Endothelial cell of umbilical vein (primary cell): ENCODE data around the gene MOB1B. TPM values are rescaled to one million over a fixed set of nuclear protein-coding genes. Genes with fewer than 3 reads are reported as not detected.

Source experiments
- BruUV-seq: library from RNA; stranded (reverse); fragments of 400-500 nt; replicated peaks from 2 replicates; lab custom pipeline; 2021; lab: Mats Ljungman, UMichigan
- CTCF ChIA-PET: fragments of 300-600, 350-600 bp; sonication (Branson Sonifier 250); formaldehyde crosslinking; loops from one replicate; lab custom pipeline; 2021; ENCODE audit warnings: antibody characterized with exemption, inconsistent platforms; lab: Charles Lee
- POLR2A ChIA-PET: fragments of 300-600, 350-600 bp; sonication (Branson Sonifier 250); formaldehyde crosslinking; loops from one replicate; lab custom pipeline; 2021; ENCODE audit warnings: antibody characterized with exemption, inconsistent platforms; lab: Charles Lee
- DNase-seq: peaks from one replicate; pipeline ENCODE4 v3.0.0-alpha.2; 2011; ENCODE audit warnings: low read depth, low spot score
- FAIRE-seq: peaks from 2 replicates; lab custom pipeline; 2011; peaks lifted over from hg19 to GRCh38; lab: Jason Lieb, UNC
- H2AFZ ChIP-seq: 2 replicates; pipeline ENCODE4 v1.6.0; 2012; ENCODE audit warnings: low read depth, low read length, control low read depth, inconsistent platforms
- H3K27ac ChIP-seq: 2 replicates; pipeline ENCODE4 v1.5.1; 2011; ENCODE audit warnings: low read depth, mild to moderate bottlenecking, control low read depth, low read length, moderate library complexity; ENCODE audit not compliant: insufficient read depth
- H3K27me3 ChIP-seq, 2 experiments: 2 replicates each; pipeline versions ENCODE4 v1.6.0 to v1.6.1; 2011; ENCODE audit warnings: low read length in 2 of 2, mixed read lengths in 1 of 2; ENCODE audit not compliant: control insufficient read depth in 2 of 2, insufficient read depth in 2 of 2
- H3K36me3 ChIP-seq, 2 experiments: 2 replicates in 1 of 2; 3 replicates in 1 of 2; pipeline ENCODE4 v1.5.1; 2011; ENCODE audit warnings: low read length in 2 of 2, mild to moderate bottlenecking in 1 of 2, moderate library complexity in 1 of 2; ENCODE audit not compliant: control insufficient read depth in 2 of 2, insufficient read depth in 2 of 2; ENCODE audit errors: extremely low read depth in 1 of 2
- H3K4me1 ChIP-seq: 3 replicates; pipeline ENCODE4 v1.5.1; 2011; ENCODE audit warnings: mild to moderate bottlenecking, low read length; ENCODE audit not compliant: control insufficient read depth, insufficient read depth; ENCODE audit errors: extremely low read depth
- H3K4me2 ChIP-seq: 2 replicates; pipeline ENCODE4 v1.6.1; 2011; ENCODE audit warnings: low read length, control low read depth, mixed read lengths; ENCODE audit not compliant: insufficient read depth
- H3K4me3 ChIP-seq, 3 experiments: fragments of 200-600 bp in 1 of 3; sonication (generic), shearing (Covaris generic) in 1 of 3; replicated peaks in 1 of 3; 2 replicates each; pipeline ENCODE4 v1.5.1; 2011 to 2016; ENCODE audit warnings: control low read depth in 3 of 3, low read length in 3 of 3, mild to moderate bottlenecking in 2 of 3, inconsistent platforms in 1 of 3, low read depth in 1 of 3, moderate library complexity in 1 of 3; ENCODE audit not compliant: insufficient read depth in 1 of 3
- H3K79me2 ChIP-seq: 2 replicates; pipeline ENCODE4 v1.6.0; 2012; ENCODE audit warnings: low read length, inconsistent platforms; ENCODE audit not compliant: control insufficient read depth, insufficient read depth
- H3K9ac ChIP-seq: replicated peaks from 2 replicates; pipeline ENCODE3; 2011; ENCODE audit warnings: low read length, control low read depth; ENCODE audit not compliant: insufficient read depth; ENCODE audit errors: extremely low read depth
- H3K9me1 ChIP-seq: replicated peaks from 3 replicates; pipeline ENCODE4 v1.6.0; 2011; ENCODE audit warnings: mild to moderate bottlenecking, low read length; ENCODE audit not compliant: control insufficient read depth, insufficient read depth; ENCODE audit errors: extremely low read depth
- H3K9me3 ChIP-seq: replicated peaks from 2 replicates; pipeline ENCODE4 v1.5.1; 2012; ENCODE audit warnings: low read length, inconsistent platforms; ENCODE audit not compliant: control insufficient read depth, insufficient read depth
- H4K20me1 ChIP-seq: replicated peaks from 2 replicates; pipeline ENCODE3; 2011; ENCODE audit warnings: mild to moderate bottlenecking, low read length; ENCODE audit not compliant: control insufficient read depth, insufficient read depth; ENCODE audit errors: extremely low read depth
- EZH2 ChIP-seq: IDR thresholded peaks from 2 replicates; pipeline ENCODE4 v1.6.1; 2012; ENCODE audit warnings: borderline replicate concordance, low read depth, mild to moderate bottlenecking, moderate library complexity, low read length, inconsistent platforms; ENCODE audit not compliant: severe bottlenecking
- FOS ChIP-seq: IDR thresholded peaks from 2 replicates; pipeline ENCODE4 v1.6.1; 2011; ENCODE audit warnings: mild to moderate bottlenecking, low read length, moderate library complexity, borderline replicate concordance; ENCODE audit not compliant: insufficient read depth
- GATA2 ChIP-seq: IDR thresholded peaks from 2 replicates; pipeline ENCODE4 v1.7.0; 2011; ENCODE audit warnings: low read depth, mild to moderate bottlenecking, moderate library complexity, mixed read lengths, low read length; ENCODE audit not compliant: insufficient read length, insufficient read depth
- JUN ChIP-seq: IDR thresholded peaks from 2 replicates; pipeline ENCODE4 v1.6.1; 2011; ENCODE audit warnings: borderline replicate concordance, low read depth; ENCODE audit not compliant: insufficient read length, insufficient read depth
- MAX ChIP-seq: IDR thresholded peaks from 2 replicates; pipeline ENCODE4 v1.6.1; 2011; ENCODE audit not compliant: insufficient read depth, insufficient read length
- MYC ChIP-seq: IDR thresholded peaks from one replicate; pipeline ENCODE4 v1.6.1; 2011; ENCODE audit warnings: mild to moderate bottlenecking, low read depth, low read length
- POLR2A ChIP-seq: IDR thresholded peaks from 2 replicates; pipeline ENCODE4 v1.6.1; 2012; ENCODE audit warnings: low read depth, mild to moderate bottlenecking, control low read depth, low read length
- POLR2AphosphoS5 ChIP-seq: IDR thresholded peaks from 2 replicates; pipeline ENCODE4 v1.6.1; 2012; ENCODE audit warnings: low read depth, mild to moderate bottlenecking, control low read depth, low read length, moderate library complexity; ENCODE audit not compliant: insufficient read depth
- dilution Hi-C: fragments of 300-500 bp; cut with MboI; formaldehyde crosslinking; loops from one replicate; pipeline ENCODE4 v1.15.0; 2019; ENCODE audit warnings: low sequenced_read_pairs; ENCODE audit not compliant: extremely low pct_ligation_motif_present
- intact Hi-C: fragments of 100-400 bp; cut with micrococcal nuclease; formaldehyde crosslinking; loops from one replicate; pipeline ENCODE4 v1.10.0; 2022
- polyA plus RNA-seq, 4 experiments: library from polyadenylated mRNA; depleted of rRNA in 3 of 4; stranded (reverse) in 3 of 4; unstranded in 1 of 4; fragments of >200 nt; gene quantifications; 2 replicates each; pipeline versions ENCODE4 v1.2.1 to v1.2.3, GENCODE V29; 2011 to 2012; ENCODE audit warnings: missing spikeins in 1 of 4
- total RNA-seq: library from RNA; stranded (reverse); gene quantifications from 2 replicates; pipeline ENCODE4 v1.2.3, GENCODE V29; 2021
- TF ChIP-seq, protein P1 (sequence below), 2 donors: IDR thresholded peaks; 1 replicate in 1 of 2; 2 replicates in 1 of 2; pipeline ENCODE4 v1.5.1; 2011; ENCODE audit warnings: low read length in 2 of 2, mild to moderate bottlenecking in 2 of 2, moderate library complexity in 2 of 2, control low read depth in 1 of 2, inconsistent platforms in 1 of 2, low read depth in 1 of 2; ENCODE audit not compliant: insufficient read depth in 1 of 2; ENCODE audit errors: extremely low read depth in 1 of 2

The MOB1B gene
- total and polyA plus RNA-seq, 2 donors (not counting 3 experiments of a cell fraction or from before 2014, with no cell fraction given), result 4.3 to 23.9 TPM

DNA sequence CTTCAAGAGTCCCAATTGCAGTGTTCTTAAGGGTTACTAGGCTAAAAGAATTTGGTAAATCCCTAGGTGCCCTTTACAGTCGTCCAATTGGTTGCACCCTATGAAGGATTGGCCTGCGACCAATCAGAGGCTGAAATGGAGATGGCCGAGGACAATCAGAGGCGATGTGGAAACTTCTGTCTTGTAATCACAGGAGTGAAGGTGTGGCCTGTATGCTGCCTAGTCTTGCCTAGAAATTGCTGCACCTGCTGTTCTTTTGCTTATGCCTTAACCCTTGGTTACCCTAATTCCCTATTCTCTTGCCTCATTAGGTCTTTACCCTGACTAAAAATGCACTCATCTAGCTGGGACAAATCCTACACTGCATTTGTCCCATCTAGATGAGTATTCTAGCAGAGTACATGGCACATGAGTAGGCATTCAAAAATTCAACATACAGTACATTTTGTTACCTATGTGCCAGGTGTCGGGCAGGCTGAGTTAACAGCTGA, 90.3 kb downstream of the MOB1B start:
- no peak for TF ChIP-seq POLR2A
- TF ChIP-seq MAX, result no peak
- intact Hi-C loops, result loop anchor here (2.0 kb wide), 1 partner anchor 90 kb away; the partner anchor contains the start of gene MOB1B
- no peak for DNase-seq
- no peaks in the 10 kb centered on the region for H3K9me1 ChIP-seq
- no TSS peak for BruUV-seq
- H3K79me2 ChIP-seq, result peaks cover 37% of the 10 kb centered on the region
- FAIRE-seq, result no peak
- no peak overlapping the region for H2AFZ ChIP-seq
- H3K9ac ChIP-seq, result no peak overlapping the region
- POLR2A ChIA-PET, result no interaction called here
- dilution Hi-C loops, result no loop called here
- H3K4me1 ChIP-seq, result peaks cover 14% of the 10 kb centered on the region
- H3K4me2 ChIP-seq, result peak overlapping the region; percentile 88
- no peaks in the 10 kb centered on the region for H3K27me3 ChIP-seq
- no peak overlapping the region for H3K27ac ChIP-seq
- no peaks in the 10 kb centered on the region for H3K36me3 ChIP-seq
- peak overlapping the region in 2 of 3 experiments; percentile 91 to 92 for H3K4me3 ChIP-seq
- no peaks in the 10 kb centered on the region for H4K20me1 ChIP-seq
- H3K9me3 ChIP-seq, result no peaks in the 10 kb centered on the region
- CTCF ChIA-PET, result interaction anchor here (1.6 to 7.8 kb wide), 2 partner anchors 15 to 288 kb away, joined by 7 to 97 read pairs; no protein-coding TSS in a partner anchor

DNA sequence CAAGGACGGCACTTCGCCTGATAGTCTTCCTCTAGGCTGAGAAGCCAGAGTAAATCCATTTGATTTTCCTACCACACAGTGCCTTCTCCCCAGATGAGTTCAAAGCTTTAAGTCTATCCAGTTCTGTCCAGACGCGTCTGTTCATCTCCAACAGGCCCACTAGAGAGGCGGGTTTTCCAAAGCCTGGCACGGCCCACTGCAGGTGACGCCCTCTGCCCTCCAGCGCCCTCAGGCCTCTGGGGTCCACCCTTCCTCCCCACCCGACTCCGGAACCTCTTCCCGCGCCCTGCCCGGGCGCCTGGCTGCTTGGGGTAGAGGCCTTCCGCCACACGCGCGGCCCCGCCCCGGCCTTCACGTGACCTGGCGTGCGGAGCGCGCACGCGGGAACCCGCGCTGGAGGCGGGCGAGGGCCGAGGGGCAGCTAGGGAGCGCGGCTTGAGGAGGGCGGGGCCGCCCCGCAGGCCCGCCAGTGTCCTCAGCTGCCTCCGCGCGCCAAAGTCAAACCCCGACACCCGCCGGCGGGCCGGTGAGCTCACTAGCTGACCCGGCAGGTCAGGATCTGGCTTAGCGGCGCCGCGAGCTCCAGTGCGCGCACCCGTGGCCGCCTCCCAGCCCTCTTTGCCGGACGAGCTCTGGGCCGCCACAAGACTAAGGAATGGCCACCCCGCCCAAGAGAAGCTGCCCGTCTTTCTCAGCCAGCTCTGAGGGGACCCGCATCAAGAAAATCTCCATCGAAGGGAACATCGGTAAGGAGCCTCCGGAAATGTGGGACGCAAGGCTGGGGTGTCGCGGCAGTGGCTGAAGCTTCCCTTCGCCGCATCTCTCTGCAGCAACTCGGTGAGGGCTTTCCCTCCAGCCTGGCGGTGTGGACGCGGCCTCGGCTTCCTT, 91.3 kb downstream of the MOB1B start, which contains the start of gene DCK:
Gene DCK, plus strand, starts transcription at position 469 of the 888 bp plus-strand sequence. Its CDS starts 187 bp downstream, at position 656.
- Histone ChIP-seq H4K20me1 (no peaks in the 10 kb centered on the region), H3K4me1 (peaks cover 14% of the 10 kb centered on the region), H3K9ac (peak within 1 kb of the TSS; percentile 93), H3K9me3 (no peaks in the 10 kb centered on the region), H3K27ac (peak within 1 kb of the TSS; percentile 65), H3K4me2 (peak within 1 kb of the TSS; percentile 88), H3K9me1 (no peaks in the 10 kb centered on the region), H3K36me3 (peaks cover 0 to 3% of the 10 kb centered on the region in 2 experiments), H3K79me2 (peaks cover 43% of the 10 kb centered on the region), H2AFZ (peak within 1 kb of the TSS; percentile 97), H3K4me3 (peak within 1 kb of the TSS; percentile 91 to 92 (median 91)), H3K27me3 (no peaks in the 10 kb centered on the region)
- peak; percentile 79 for FAIRE-seq
- no TSS peak for BruUV-seq
- dilution Hi-C loops, result no loop called here
- intact Hi-C loops, result loop anchor here (1.0 to 2.0 kb wide), 4 partner anchors 15 to 305 kb away; partner anchors contain the start of genes MOB1B and UTP3
- TF ChIP-seq EZH2 (no peak), FOS (no peak), JUN (no peak), POLR2AphosphoS5 (peak; percentile 84), GATA2 (no peak), POLR2A (peak; percentile 73), MYC (no peak), MAX (peak; percentile 92)
- TF ChIP-seq, protein P1, sequence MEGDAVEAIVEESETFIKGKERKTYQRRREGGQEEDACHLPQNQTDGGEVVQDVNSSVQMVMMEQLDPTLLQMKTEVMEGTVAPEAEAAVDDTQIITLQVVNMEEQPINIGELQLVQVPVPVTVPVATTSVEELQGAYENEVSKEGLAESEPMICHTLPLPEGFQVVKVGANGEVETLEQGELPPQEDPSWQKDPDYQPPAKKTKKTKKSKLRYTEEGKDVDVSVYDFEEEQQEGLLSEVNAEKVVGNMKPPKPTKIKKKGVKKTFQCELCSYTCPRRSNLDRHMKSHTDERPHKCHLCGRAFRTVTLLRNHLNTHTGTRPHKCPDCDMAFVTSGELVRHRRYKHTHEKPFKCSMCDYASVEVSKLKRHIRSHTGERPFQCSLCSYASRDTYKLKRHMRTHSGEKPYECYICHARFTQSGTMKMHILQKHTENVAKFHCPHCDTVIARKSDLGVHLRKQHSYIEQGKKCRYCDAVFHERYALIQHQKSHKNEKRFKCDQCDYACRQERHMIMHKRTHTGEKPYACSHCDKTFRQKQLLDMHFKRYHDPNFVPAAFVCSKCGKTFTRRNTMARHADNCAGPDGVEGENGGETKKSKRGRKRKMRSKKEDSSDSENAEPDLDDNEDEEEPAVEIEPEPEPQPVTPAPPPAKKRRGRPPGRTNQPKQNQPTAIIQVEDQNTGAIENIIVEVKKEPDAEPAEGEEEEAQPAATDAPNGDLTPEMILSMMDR (IDR thresholded peaks at IDR 0.05; ENCODE audit: extremely low read depth in 1 of 2, insufficient read depth in 1 of 2, low read depth in 1 of 2, low read length in 2 of 2), result no peak
- ChIA-PET POLR2A (interaction anchor here (0.9 to 1.1 kb wide), 2 partner anchors 16 to 92 kb away, joined by 4 to 5 read pairs; partner anchors contain the start of gene MOB1B), CTCF (interaction anchor here (0.9 to 7.8 kb wide), 4 partner anchors 14 to 289 kb away, joined by 4 to 97 read pairs (median 6); no protein-coding TSS in a partner anchor)
- peak; percentile 92 for DNase-seq
